ENCODE results near the gene SPHK1.

DNA sequence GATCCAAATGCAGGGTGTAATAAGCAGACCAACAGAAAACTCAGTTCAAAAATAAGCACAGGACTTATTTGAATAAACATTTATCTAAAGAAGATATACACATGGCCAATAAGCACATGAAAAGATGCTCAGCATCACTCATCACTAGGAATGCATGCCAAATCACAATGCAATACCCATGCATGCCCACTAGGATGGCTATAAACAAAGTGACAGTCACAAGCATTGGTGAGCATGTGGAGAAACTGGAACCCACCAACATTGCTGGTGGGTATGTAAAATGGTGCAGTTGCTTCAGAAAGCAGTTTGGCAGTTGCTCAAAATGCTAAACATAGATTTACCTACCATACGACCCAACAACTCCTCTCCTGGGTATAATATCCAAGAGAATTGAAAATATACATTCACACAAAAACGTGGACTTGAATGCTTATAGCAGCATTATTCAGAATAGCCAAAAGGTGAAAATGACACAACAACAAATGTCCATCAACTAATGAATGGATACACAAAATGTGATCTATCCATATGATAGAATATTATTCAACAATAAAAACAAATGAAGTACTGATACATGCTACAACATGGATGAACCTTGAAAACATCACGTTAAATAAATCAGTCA is 48.4 kb downstream of the SPHK1 start:
- TF ChIP-seq POLR2AphosphoS5 (IDR thresholded peaks at IDR 0.05; ENCODE audit: low read depth, low read length) (no peak), TAF1 (IDR thresholded peaks at IDR 0.05; ENCODE audit: borderline replicate concordance, insufficient read depth, low read length) (no peak), SIN3A (IDR thresholded peaks at IDR 0.05; ENCODE audit: borderline replicate concordance, insufficient read depth, low read length) (no peak)
- TF ChIP-seq, protein P1, sequence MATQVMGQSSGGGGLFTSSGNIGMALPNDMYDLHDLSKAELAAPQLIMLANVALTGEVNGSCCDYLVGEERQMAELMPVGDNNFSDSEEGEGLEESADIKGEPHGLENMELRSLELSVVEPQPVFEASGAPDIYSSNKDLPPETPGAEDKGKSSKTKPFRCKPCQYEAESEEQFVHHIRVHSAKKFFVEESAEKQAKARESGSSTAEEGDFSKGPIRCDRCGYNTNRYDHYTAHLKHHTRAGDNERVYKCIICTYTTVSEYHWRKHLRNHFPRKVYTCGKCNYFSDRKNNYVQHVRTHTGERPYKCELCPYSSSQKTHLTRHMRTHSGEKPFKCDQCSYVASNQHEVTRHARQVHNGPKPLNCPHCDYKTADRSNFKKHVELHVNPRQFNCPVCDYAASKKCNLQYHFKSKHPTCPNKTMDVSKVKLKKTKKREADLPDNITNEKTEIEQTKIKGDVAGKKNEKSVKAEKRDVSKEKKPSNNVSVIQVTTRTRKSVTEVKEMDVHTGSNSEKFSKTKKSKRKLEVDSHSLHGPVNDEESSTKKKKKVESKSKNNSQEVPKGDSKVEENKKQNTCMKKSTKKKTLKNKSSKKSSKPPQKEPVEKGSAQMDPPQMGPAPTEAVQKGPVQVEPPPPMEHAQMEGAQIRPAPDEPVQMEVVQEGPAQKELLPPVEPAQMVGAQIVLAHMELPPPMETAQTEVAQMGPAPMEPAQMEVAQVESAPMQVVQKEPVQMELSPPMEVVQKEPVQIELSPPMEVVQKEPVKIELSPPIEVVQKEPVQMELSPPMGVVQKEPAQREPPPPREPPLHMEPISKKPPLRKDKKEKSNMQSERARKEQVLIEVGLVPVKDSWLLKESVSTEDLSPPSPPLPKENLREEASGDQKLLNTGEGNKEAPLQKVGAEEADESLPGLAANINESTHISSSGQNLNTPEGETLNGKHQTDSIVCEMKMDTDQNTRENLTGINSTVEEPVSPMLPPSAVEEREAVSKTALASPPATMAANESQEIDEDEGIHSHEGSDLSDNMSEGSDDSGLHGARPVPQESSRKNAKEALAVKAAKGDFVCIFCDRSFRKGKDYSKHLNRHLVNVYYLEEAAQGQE (IDR thresholded peaks at IDR 0.05; ENCODE audit: insufficient read depth in 1 of 2, low read depth in 2 of 2, low read length in 2 of 2), result no peak

All from PFSK-1 (cell line).